Keratinocyte (primary cell): ENCODE measurements around the gene SHISA2. TPM values are rescaled to one million over a fixed set of nuclear protein-coding genes. Genes with fewer than 3 reads are reported as not detected.

Experiments used
- DNase-seq: peaks from one replicate; pipeline ENCODE4 v3.0.0-alpha.2; 2011; ENCODE audit warnings: low read depth, missing footprints, low spot score
- FAIRE-seq: peaks from 2 replicates; lab custom pipeline; 2011; peaks lifted over from hg19 to GRCh38; lab: Jason Lieb, UNC
- H2AFZ ChIP-seq: 2 replicates; pipeline ENCODE4 v1.6.0; 2012; ENCODE audit warnings: low read length, control low read depth, inconsistent platforms; ENCODE audit not compliant: control insufficient read depth
- H3K27ac ChIP-seq: 2 replicates; pipeline ENCODE4 v1.5.1; 2011; ENCODE audit warnings: low read length; ENCODE audit not compliant: control insufficient read depth, insufficient read depth
- H3K27me3 ChIP-seq: 3 replicates; pipeline ENCODE4 v1.6.0; 2011; ENCODE audit warnings: low read length; ENCODE audit not compliant: control insufficient read depth, insufficient read depth; ENCODE audit errors: extremely low read depth
- H3K36me3 ChIP-seq, 2 experiments: 2 replicates in 1 of 2; 3 replicates in 1 of 2; pipeline ENCODE4 v1.5.1; 2011; ENCODE audit warnings: low read length in 2 of 2, mild to moderate bottlenecking in 1 of 2; ENCODE audit not compliant: control insufficient read depth in 2 of 2, insufficient read depth in 2 of 2; ENCODE audit errors: extremely low read depth in 1 of 2
- H3K4me1 ChIP-seq: 3 replicates; pipeline ENCODE4 v1.5.1; 2011; ENCODE audit warnings: low read length; ENCODE audit not compliant: control insufficient read depth, insufficient read depth; ENCODE audit errors: extremely low read depth
- H3K4me2 ChIP-seq: 3 replicates; pipeline ENCODE4 v1.6.0; 2011; ENCODE audit warnings: low read depth, low read length; ENCODE audit not compliant: control insufficient read depth, insufficient read depth; ENCODE audit errors: extremely low read depth
- H3K4me3 ChIP-seq, 3 experiments: fragments of 200-600 bp in 1 of 3; sonication (generic) in 1 of 3; 2 replicates in 2 of 3; 3 replicates in 1 of 3; pipeline ENCODE4 v1.5.1; 2011 to 2016; ENCODE audit warnings: low read length in 3 of 3, mild to moderate bottlenecking in 3 of 3, control low read depth in 2 of 3, inconsistent platforms in 1 of 3, low read depth in 1 of 3, mixed read lengths in 1 of 3, mixed run types in 1 of 3, moderate library complexity in 1 of 3; ENCODE audit not compliant: control insufficient read depth in 2 of 3, insufficient read depth in 2 of 3; ENCODE audit errors: extremely low read depth in 1 of 3
- H3K79me2 ChIP-seq: 2 replicates; pipeline ENCODE4 v1.6.0; 2012; ENCODE audit warnings: low read length; ENCODE audit not compliant: control insufficient read depth, insufficient read depth
- H3K9ac ChIP-seq: 3 replicates; pipeline ENCODE4 v1.6.0; 2011; ENCODE audit warnings: low read length; ENCODE audit not compliant: control insufficient read depth, insufficient read depth; ENCODE audit errors: extremely low read depth
- H3K9me1 ChIP-seq: 3 replicates; pipeline ENCODE4 v1.6.0; 2011; ENCODE audit warnings: low read length; ENCODE audit not compliant: control insufficient read depth, insufficient read depth; ENCODE audit errors: extremely low read depth
- H3K9me3 ChIP-seq: 2 replicates; pipeline ENCODE4 v1.5.1; 2012; ENCODE audit warnings: low read depth, low read length; ENCODE audit not compliant: control insufficient read depth
- H4K20me1 ChIP-seq: 3 replicates; pipeline ENCODE4 v1.6.0; 2011; ENCODE audit warnings: low read length; ENCODE audit not compliant: control insufficient read depth, insufficient read depth; ENCODE audit errors: extremely low read depth
- CTCF ChIP-seq, 3 experiments: IDR thresholded peaks in 1 of 3; conservative IDR thresholded peaks in 1 of 3; optimal IDR thresholded peaks in 1 of 3; 2 replicates in 2 of 3; 3 replicates in 1 of 3; pipeline versions ENCODE3 to v1.5.1; 2011; ENCODE audit warnings: low read length in 3 of 3, mild to moderate bottlenecking in 3 of 3, moderate library complexity in 2 of 3, control low read depth in 1 of 3, inconsistent platforms in 1 of 3; ENCODE audit not compliant: insufficient read depth in 2 of 3; ENCODE audit errors: extremely low read depth in 1 of 3
- EZH2 ChIP-seq: IDR thresholded peaks from one replicate; pipeline ENCODE4 v1.6.1; 2012; ENCODE audit warnings: inconsistent platforms, mild to moderate bottlenecking, low read length, moderate library complexity
- dilution Hi-C: fragments of 300-500 bp; cut with MboI; formaldehyde crosslinking; loops from one replicate; pipeline ENCODE4 v1.7.0; 2020; ENCODE audit warnings: low sequenced_read_pairs; ENCODE audit not compliant: extremely low pct_ligation_motif_present
- polyA plus RNA-seq, 5 experiments: library from polyadenylated mRNA; depleted of rRNA in 3 of 5; stranded (reverse) in 3 of 5; stranded (forward) in 1 of 5; unstranded in 1 of 5; fragments of >200 nt; gene quantifications; 1 replicate in 1 of 5; 2 replicates in 3 of 5; 3 replicates in 1 of 5; pipeline versions ENCODE4 v1.2.1 to v1.2.3, GENCODE V29; 2011 to 2012; ENCODE audit warnings: missing spikeins in 2 of 5, low read depth in 1 of 5, low replicate concordance in 1 of 5

The SHISA2 gene
- polyA plus RNA-seq, 1 donor (not counting 4 experiments of a cell fraction or from before 2014, with no cell fraction given): 0.18 TPM

GRCh38 chr13:26021516-26021915 lies 30.3 kb downstream of the SHISA2 start:
- Histone ChIP-seq H2AFZ (no peak overlapping the region), H3K27me3 (no peaks in the 10 kb centered on the region), H3K4me3 (no peak overlapping the region), H3K79me2 (no peaks in the 10 kb centered on the region), H3K4me1 (peaks cover 26% of the 10 kb centered on the region), H3K4me2 (no peak overlapping the region), H4K20me1 (no peaks in the 10 kb centered on the region), H3K9ac (no peak overlapping the region), H3K9me1 (no peaks in the 10 kb centered on the region), H3K27ac (no peak overlapping the region), H3K36me3 (no peaks in the 10 kb centered on the region), H3K9me3 (no peaks in the 10 kb centered on the region)
- DNase-seq (no peak), FAIRE-seq (peak; percentile 95)
- dilution Hi-C loops: no loop called here
- TF ChIP-seq CTCF (optimal IDR thresholded peaks at IDR 0.05 in 1 of 3, IDR thresholded peaks at IDR 0.05 in 1 of 3, conservative IDR thresholded peaks at IDR 0.05 in 1 of 3; ENCODE audit: extremely low read depth in 1 of 3, insufficient read depth in 2 of 3, low read length in 3 of 3) (no peak), EZH2 (no peak)

GRCh38 chr13:26020891-26021290 lies 30.9 kb downstream of the SHISA2 start:
- peaks cover 26% of the 10 kb centered on the region for H3K4me1 ChIP-seq

More at GRCh38 chr13:26020891-26021290, 30.9 kb downstream of the SHISA2 start:
- no peak for TF ChIP-seq EZH2
- TF ChIP-seq CTCF (optimal IDR thresholded peaks at IDR 0.05 in 1 of 3, IDR thresholded peaks at IDR 0.05 in 1 of 3, conservative IDR thresholded peaks at IDR 0.05 in 1 of 3; ENCODE audit: extremely low read depth in 1 of 3, insufficient read depth in 2 of 3, low read length in 3 of 3): no peak
- Histone ChIP-seq H3K27ac (no peak overlapping the region), H3K79me2 (no peaks in the 10 kb centered on the region), H3K4me2 (no peak overlapping the region), H3K27me3 (no peaks in the 10 kb centered on the region), H3K9me3 (no peaks in the 10 kb centered on the region), H2AFZ (no peak overlapping the region), H3K36me3 (no peaks in the 10 kb centered on the region), H3K4me3 (no peak overlapping the region), H3K9me1 (no peaks in the 10 kb centered on the region), H3K9ac (no peak overlapping the region), H4K20me1 (no peaks in the 10 kb centered on the region)
- FAIRE-seq (no peak), DNase-seq (no peak)
- dilution Hi-C loops: no loop called here
